HepG2 (cell line): ENCODE results near the gene STK4.

Source experiments
- CEBPG ChIP-seq: IDR thresholded peaks from 2 replicates; pipeline ENCODE4 v1.6.1; 2016
- IKZF5 ChIP-seq: IDR thresholded peaks from 2 replicates; pipeline ENCODE4 v1.6.1; 2018; ENCODE audit warnings: missing genetic modification reagents, mild to moderate bottlenecking, missing compliant biosample characterization
- ZBTB26 ChIP-seq: IDR thresholded peaks from 2 replicates; pipeline ENCODE4 v1.6.1; 2016; ENCODE audit warnings: missing compliant biosample characterization, missing genetic modification reagents, borderline replicate concordance

GRCh38 chr20:45087814-45088213, 121.5 kb downstream of the STK4 start:
- TF ChIP-seq IKZF5 (CRISPR knock-in tag) (no peak), ZBTB26 (no peak), CEBPG (CRISPR knock-in tag) (no peak)
